OCI-LY7 (cell line): Measurements from ENCODE around the gene PFAS.

Experiments
- CTCF ChIP-seq: fragments of 200-600 bp; sonication (generic); conservative IDR thresholded peaks from 2 replicates; pipeline ENCODE4 v1.5.1; 2014; ENCODE audit warnings: mild to moderate bottlenecking, antibody characterized with exemption, low read length, moderate library complexity, mixed read lengths
- EZH2phosphoT487 ChIP-seq: fragments of 200-600 bp; sonication (generic); IDR thresholded peaks from 2 replicates; pipeline ENCODE4 v1.6.1; 2018; ENCODE audit warnings: low read depth, borderline replicate concordance, mild to moderate bottlenecking, mixed run types, antibody characterized with exemption, low read length, moderate library complexity, mixed read lengths

DNA sequence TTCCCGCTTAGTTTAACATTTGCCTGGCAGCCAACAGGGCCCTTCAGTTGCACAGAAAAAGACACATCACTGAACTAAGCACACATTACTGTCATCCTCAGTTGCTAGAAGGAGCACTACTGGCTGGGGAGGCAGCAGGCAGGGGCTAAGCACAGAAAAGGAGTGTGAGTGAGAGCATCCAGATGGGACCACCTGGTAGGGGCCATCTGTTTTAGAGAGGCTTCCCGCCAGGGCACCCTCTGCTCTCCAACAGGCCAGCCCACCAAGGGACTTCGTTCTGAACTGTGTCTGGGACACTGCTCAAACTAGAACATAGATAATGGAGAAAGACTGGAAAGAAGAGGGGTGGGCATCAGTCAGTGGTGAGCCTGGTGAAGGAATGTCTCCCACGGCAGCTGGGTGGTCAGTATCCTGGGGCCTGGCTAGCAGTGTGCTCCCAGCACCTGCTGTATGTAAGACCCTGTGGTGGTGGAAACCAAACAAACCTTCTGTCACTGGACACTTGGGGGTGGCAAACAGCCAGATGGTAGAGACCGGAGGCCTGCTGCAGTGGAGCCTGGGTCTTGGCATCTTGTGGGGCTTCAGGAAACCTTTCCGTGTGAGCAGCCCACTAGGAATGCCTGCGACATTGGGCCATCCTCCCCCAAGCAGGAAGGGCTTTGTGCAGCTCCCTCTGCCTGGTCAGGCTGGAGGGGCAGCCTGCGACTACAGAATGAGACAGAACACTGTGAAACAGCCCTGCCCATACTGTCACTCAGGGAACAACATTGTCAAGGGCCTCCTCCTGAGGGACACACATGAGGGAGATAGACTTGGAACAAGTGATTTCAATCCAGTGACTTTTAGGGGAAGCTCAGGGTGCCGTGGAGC is 26.6 kb downstream of the PFAS start:
- TF ChIP-seq CTCF (no peak), EZH2phosphoT487 (no peak)
